ENCODE results near the gene RGN.
"Not testable (repeated sequence)": the region's sequence is repeated elsewhere in the genome, so short reads cannot be mapped to it uniquely, and the experiment has no call there.

The RGN gene

GRCh38 chrX:47116551-47117110, 38.4 kb downstream of the RGN start:
- not testable (repeated sequence) for DNase-seq (ENCODE audit: low spot score)

GRCh38 chrX:47124466-47124865, 46.2 kb downstream of the RGN start:
- not testable (repeated sequence) for DNase-seq (ENCODE audit: low spot score)

- DNase-seq (ENCODE audit: low spot score), result peak; percentile 92
Observed at GRCh38 chrX:47129157-47129898, 51.1 kb downstream of the RGN start.

- no peak for DNase-seq (ENCODE audit: low spot score)
Observed at GRCh38 chrX:47129899-47130358, 51.7 kb downstream of the RGN start.

GRCh38 chrX:47133493-47133892, 55.2 kb downstream of the RGN start:
- DNase-seq (ENCODE audit: low spot score), result no peak

GRCh38 chrX:47135650-47136049, 57.4 kb downstream of the RGN start:
- DNase-seq (ENCODE audit: low spot score), result not testable (repeated sequence)

- DNase-seq (ENCODE audit: low spot score), result no peak
Observed at GRCh38 chrX:47138171-47138570, 59.9 kb downstream of the RGN start.

All from left forelimb (tissue), 1 donor.